SK-N-SH treated with all-trans-retinoic acid at 6 μM for 48 hours (cell line): Measurements from ENCODE around the gene UPP2.

Source experiments
- ATAC-seq: fragments of 200-7000 bp; cut with Tn5 transposase; 3 replicates; pipeline ENCODE4 v1.9.1; 2020; ENCODE audit warnings: mild to moderate bottlenecking, moderate library complexity
- ARNTL ChIP-seq: fragments of 450-650 bp; formaldehyde crosslinking; IDR thresholded peaks from 2 replicates; pipeline ENCODE4 v1.5.0; 2020; ENCODE audit warnings: low read depth, mild to moderate bottlenecking, moderate library complexity, borderline replicate concordance
- BACH2 ChIP-seq: fragments of 250-450 bp; sonication (Bioruptor Pico); IDR thresholded peaks from 2 replicates; pipeline ENCODE4 v1.9.0; 2021; ENCODE audit warnings: mild to moderate bottlenecking, borderline replicate concordance
- CREB5 ChIP-seq: fragments of 250-450 bp; sonication (Bioruptor Pico); IDR thresholded peaks from 2 replicates; pipeline ENCODE4 v1.5.1; 2020; ENCODE audit warnings: low read depth, mild to moderate bottlenecking, moderate library complexity
- CSDC2 ChIP-seq: fragments of 250-450 bp; sonication (Bioruptor Pico); IDR thresholded peaks from 2 replicates; pipeline ENCODE4 v1.5.0; 2020; ENCODE audit warnings: mild to moderate bottlenecking, moderate library complexity
- CSRNP3 ChIP-seq: fragments of 250-450 bp; sonication (Bioruptor Pico); IDR thresholded peaks from 2 replicates; pipeline ENCODE4 v1.5.1; 2021; ENCODE audit warnings: mild to moderate bottlenecking, moderate library complexity
- ESRRG ChIP-seq: fragments of 250-450 bp; sonication (Bioruptor Pico); IDR thresholded peaks from 2 replicates; pipeline ENCODE4 v1.6.1; 2021; ENCODE audit warnings: mild to moderate bottlenecking
- GLIS3 ChIP-seq: fragments of 250-450 bp; sonication (Bioruptor Pico); IDR thresholded peaks from 2 replicates; pipeline ENCODE4 v1.5.0; 2020; ENCODE audit warnings: mild to moderate bottlenecking, moderate library complexity
- ISL1 ChIP-seq: fragments of 250-450 bp; sonication (Bioruptor Pico); IDR thresholded peaks from 2 replicates; pipeline ENCODE4 v2.1.2; 2022; ENCODE audit warnings: mild to moderate bottlenecking, moderate library complexity
- OSR1 ChIP-seq: fragments of 250-450 bp; sonication (Bioruptor Pico); IDR thresholded peaks from 2 replicates; pipeline ENCODE4 v1.8.0; 2022; ENCODE audit warnings: moderate library complexity, mild to moderate bottlenecking, inconsistent platforms
- PATZ1 ChIP-seq: fragments of 250-450 bp; sonication (Bioruptor Pico); IDR thresholded peaks from 2 replicates; pipeline ENCODE4 v1.8.0; 2020; ENCODE audit warnings: mild to moderate bottlenecking, moderate library complexity, borderline replicate concordance
- POU6F1 ChIP-seq: fragments of 250-450 bp; sonication (Bioruptor Pico); IDR thresholded peaks from 2 replicates; pipeline ENCODE4 v1.8.0; 2021; ENCODE audit warnings: low read depth, mild to moderate bottlenecking, moderate library complexity, borderline replicate concordance
- PPARA ChIP-seq: fragments of 250-450 bp; sonication (Bioruptor Pico); IDR thresholded peaks from 2 replicates; pipeline ENCODE4 v1.5.0; 2020; ENCODE audit warnings: mild to moderate bottlenecking, borderline replicate concordance
- RARB ChIP-seq: fragments of 250-450 bp; sonication (Bioruptor Pico); IDR thresholded peaks from 2 replicates; pipeline ENCODE4 v1.8.0; 2021; ENCODE audit warnings: mild to moderate bottlenecking, moderate library complexity
- SNAI2 ChIP-seq: fragments of 250-450 bp; sonication (Bioruptor Pico); IDR thresholded peaks from 2 replicates; pipeline ENCODE4 v1.5.0; 2020; ENCODE audit warnings: mild to moderate bottlenecking, moderate library complexity
- TCF4 ChIP-seq: fragments of 250-450 bp; sonication (Bioruptor Pico); IDR thresholded peaks from 2 replicates; pipeline ENCODE4 v1.8.0; 2021; ENCODE audit warnings: mild to moderate bottlenecking, moderate library complexity, borderline replicate concordance
- TSHZ2 ChIP-seq: fragments of 250-450 bp; sonication (Bioruptor Pico); IDR thresholded peaks from 2 replicates; pipeline ENCODE4 v1.5.0; 2020; ENCODE audit warnings: mild to moderate bottlenecking, moderate library complexity
- ZC3H10 ChIP-seq: fragments of 250-450 bp; sonication (Bioruptor Pico); IDR thresholded peaks from 2 replicates; pipeline ENCODE4 v1.5.1; 2021; ENCODE audit warnings: mild to moderate bottlenecking, moderate library complexity
- ZFP3 ChIP-seq: fragments of 250-450 bp; sonication (Bioruptor Pico); IDR thresholded peaks from 2 replicates; pipeline ENCODE4 v1.5.0; 2020; ENCODE audit warnings: mild to moderate bottlenecking, moderate library complexity
- ZFP30 ChIP-seq: fragments of 450-650 bp; formaldehyde crosslinking; IDR thresholded peaks from 2 replicates; pipeline ENCODE4 v1.5.0; 2022; ENCODE audit warnings: mild to moderate bottlenecking, moderate library complexity
- ZNF70 ChIP-seq: fragments of 450-650 bp; formaldehyde crosslinking; IDR thresholded peaks from 2 replicates; pipeline ENCODE4 v1.5.0; 2020; ENCODE audit warnings: mild to moderate bottlenecking, moderate library complexity
- ZNF8 ChIP-seq: fragments of 450-650 bp; formaldehyde crosslinking; IDR thresholded peaks from 2 replicates; pipeline ENCODE4 v1.5.0; 2020; ENCODE audit warnings: mild to moderate bottlenecking, moderate library complexity

The UPP2 gene

GRCh38 chr2:158154596-158154995 is 52.9 kb downstream of the UPP2 start (continued):
- no peak for TF ChIP-seq CSRNP3
- no peak for TF ChIP-seq ISL1 (CRISPR knock-in tag)
- TF ChIP-seq PPARA (CRISPR knock-in tag): no peak

GRCh38 chr2:158172719-158173118 is 71.0 kb downstream of the UPP2 start:
- ATAC-seq: no peak
- TF ChIP-seq ZNF8 (CRISPR knock-in tag) (no peak), TCF4 (CRISPR knock-in tag) (peak; percentile 52; the same call in 1 of the 2 replicates)

GRCh38 chr2:158174495-158174894 is 72.8 kb downstream of the UPP2 start:
- no peak for TF ChIP-seq OSR1 (CRISPR knock-in tag)
- no peak for TF ChIP-seq BACH2 (CRISPR knock-in tag)
- TF ChIP-seq ZFP3 (CRISPR knock-in tag): no peak
- TF ChIP-seq SNAI2 (CRISPR knock-in tag): no peak
- TF ChIP-seq CREB5 (CRISPR knock-in tag): no peak
- no peak for TF ChIP-seq CSDC2 (CRISPR knock-in tag)
- TF ChIP-seq RARB (CRISPR knock-in tag): no peak
- no peak for TF ChIP-seq TCF4 (CRISPR knock-in tag)
- TF ChIP-seq ZNF8 (CRISPR knock-in tag): no peak
- TF ChIP-seq PPARA (CRISPR knock-in tag): no peak
- TF ChIP-seq ZFP30: no peak
- TF ChIP-seq ARNTL: no peak
- no peak for ATAC-seq

- no peak for ATAC-seq
- TF ChIP-seq RARB (CRISPR knock-in tag) (no peak), TCF4 (CRISPR knock-in tag) (no peak), POU6F1 (no peak), ZC3H10 (CRISPR knock-in tag) (no peak), OSR1 (CRISPR knock-in tag) (no peak), SNAI2 (CRISPR knock-in tag) (no peak), BACH2 (CRISPR knock-in tag) (no peak), ISL1 (CRISPR knock-in tag) (no peak), ZNF70 (CRISPR knock-in tag) (no peak), ZNF8 (CRISPR knock-in tag) (no peak), GLIS3 (no peak)
These were observed 73.3 kb downstream of the UPP2 start for GRCh38 chr2:158174956-158175355.

- no peak for TF ChIP-seq ZNF8 (CRISPR knock-in tag)
- TF ChIP-seq TCF4 (CRISPR knock-in tag): peak; percentile 83
- TF ChIP-seq PPARA (CRISPR knock-in tag): no peak
- no peak for TF ChIP-seq ESRRG (CRISPR knock-in tag)
- peak; percentile 63 for TF ChIP-seq TSHZ2 (CRISPR knock-in tag)
- TF ChIP-seq CREB5 (CRISPR knock-in tag): no peak
- TF ChIP-seq ARNTL: no peak
- no peak for TF ChIP-seq ZFP3 (CRISPR knock-in tag)
- TF ChIP-seq ZNF70 (CRISPR knock-in tag): no peak
- TF ChIP-seq SNAI2 (CRISPR knock-in tag): peak; percentile 70; the same call in 1 of the 2 replicates
- TF ChIP-seq RARB (CRISPR knock-in tag): no peak
- no peak for TF ChIP-seq ZFP30
- TF ChIP-seq BACH2 (CRISPR knock-in tag): no peak
- no peak for TF ChIP-seq PATZ1
- TF ChIP-seq ISL1 (CRISPR knock-in tag): peak; percentile 95
- 0 out of 2 replicates have a peak, but pooled peaks have one; percentile 39 for TF ChIP-seq CSRNP3
- ATAC-seq: 0 out of 3 replicates have a peak, but pooled peaks have one; percentile 35
These were observed 77.0 kb downstream of the UPP2 start for GRCh38 chr2:158178646-158179045.
